ENCODE measurements around the gene RPS6KA2. TPM values are rescaled to one million over a fixed set of nuclear protein-coding genes. Genes with fewer than 3 reads are reported as not detected.

RPS6KA2 gene
- total and polyA plus RNA-seq, 2 donors (not counting 1 experiment from before 2014, with no cell fraction given) = 2.2 to 16.0 TPM

DNA sequence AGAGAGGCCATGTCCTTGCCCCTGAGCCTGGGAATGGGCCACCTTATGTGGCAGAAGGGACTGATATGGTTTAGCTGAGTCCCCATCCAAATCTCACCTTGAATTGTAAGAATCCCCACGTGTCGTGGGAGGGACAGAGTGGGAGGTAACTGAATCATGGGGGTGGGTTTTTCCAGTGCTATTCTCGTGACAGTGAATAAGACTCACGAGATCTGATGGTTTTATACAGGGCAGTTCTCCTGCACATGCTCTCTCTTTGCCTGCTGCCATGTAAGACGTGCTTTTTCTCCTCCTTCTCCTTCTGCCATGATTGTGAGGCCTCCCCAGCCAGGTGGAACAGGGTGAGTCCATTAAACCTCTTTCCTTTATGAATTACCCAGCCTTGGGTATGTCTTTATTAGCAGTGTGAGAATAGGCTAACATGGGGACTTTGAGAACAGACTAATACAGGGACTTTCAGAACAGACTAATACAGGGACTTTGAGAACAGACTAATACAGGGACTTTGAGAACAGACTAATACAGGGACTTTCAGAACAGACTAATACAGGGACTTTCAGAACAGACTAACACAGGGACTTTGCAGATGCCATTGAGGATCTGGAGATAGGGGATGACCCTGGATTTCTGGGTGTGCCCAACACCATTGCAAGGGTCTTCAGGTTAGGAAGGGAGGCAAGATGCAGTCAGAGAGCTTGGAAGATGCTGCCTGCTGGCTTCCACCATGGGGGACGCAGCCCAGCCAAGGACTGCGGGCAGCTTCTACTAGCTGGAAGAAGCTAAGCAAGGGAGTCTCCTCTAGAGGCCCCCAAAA lies 127.5 kb downstream of the RPS6KA2 start:
- ChIA-PET CTCF (no interaction called here), POLR2A (no interaction called here)
- no peak overlapping the region for H3K9ac ChIP-seq (ENCODE audit: low read length)
- no peak overlapping the region for H3K27ac Mint-ChIP-seq
- no peak overlapping the region for H3K4me3 ChIP-seq (ENCODE audit: control extremely low read depth in 1 of 5, extremely low read depth in 1 of 5, insufficient read depth in 1 of 5, low read depth in 2 of 5, low read length in 4 of 5)
- H3K27ac ChIP-seq (ENCODE audit: low read length in 2 of 2) = no peak overlapping the region
- 100% methylated on average over 2 of the region's 7 CpGs for WGBS (ENCODE audit: insufficient coverage)
- peaks cover 0 to 13% (median 0%) of the 10 kb centered on the region in 3 donors for H3K9me3 ChIP-seq (ENCODE audit: control extremely low read depth in 1 of 3, control insufficient read depth in 2 of 3, insufficient read depth in 1 of 3, low read length in 2 of 3)
- H3K27me3 Mint-ChIP-seq = no peaks in the 10 kb centered on the region
- H3K27me3 ChIP-seq (replicated peaks in 1 of 4; ENCODE audit: control extremely low read depth in 1 of 4, control insufficient read depth in 3 of 4, insufficient read depth in 4 of 4, low read length in 3 of 4) = no peaks in the 10 kb centered on the region
- no peaks in the 10 kb centered on the region for H3K9me3 Mint-ChIP-seq (ENCODE audit: insufficient read depth)
- H3K4me3 Mint-ChIP-seq = no peak overlapping the region
- no peak for DNase-seq
- no peaks in the 10 kb centered on the region for H3K36me3 ChIP-seq (replicated peaks in 1 of 2; ENCODE audit: control extremely low read depth in 1 of 2, control insufficient read depth in 1 of 2, extremely low read depth in 1 of 2, insufficient read depth in 2 of 2, low read length in 1 of 2)
- H3K79me2 ChIP-seq (ENCODE audit: control insufficient read depth, insufficient read depth, low read length) = no peaks in the 10 kb centered on the region
- intact Hi-C loops (cut with micrococcal nuclease) = no loop called here
- no peak overlapping the region for H3K4me2 ChIP-seq (replicated peaks; ENCODE audit: low read depth, low read length, poor library complexity, severe bottlenecking)
- no peak overlapping the region for H2AFZ ChIP-seq (ENCODE audit: insufficient read depth, low read depth, low read length, poor library complexity, severe bottlenecking)
- H3K4me1 Mint-ChIP-seq = peaks cover 2% of the 10 kb centered on the region
- TF ChIP-seq, protein P1, sequence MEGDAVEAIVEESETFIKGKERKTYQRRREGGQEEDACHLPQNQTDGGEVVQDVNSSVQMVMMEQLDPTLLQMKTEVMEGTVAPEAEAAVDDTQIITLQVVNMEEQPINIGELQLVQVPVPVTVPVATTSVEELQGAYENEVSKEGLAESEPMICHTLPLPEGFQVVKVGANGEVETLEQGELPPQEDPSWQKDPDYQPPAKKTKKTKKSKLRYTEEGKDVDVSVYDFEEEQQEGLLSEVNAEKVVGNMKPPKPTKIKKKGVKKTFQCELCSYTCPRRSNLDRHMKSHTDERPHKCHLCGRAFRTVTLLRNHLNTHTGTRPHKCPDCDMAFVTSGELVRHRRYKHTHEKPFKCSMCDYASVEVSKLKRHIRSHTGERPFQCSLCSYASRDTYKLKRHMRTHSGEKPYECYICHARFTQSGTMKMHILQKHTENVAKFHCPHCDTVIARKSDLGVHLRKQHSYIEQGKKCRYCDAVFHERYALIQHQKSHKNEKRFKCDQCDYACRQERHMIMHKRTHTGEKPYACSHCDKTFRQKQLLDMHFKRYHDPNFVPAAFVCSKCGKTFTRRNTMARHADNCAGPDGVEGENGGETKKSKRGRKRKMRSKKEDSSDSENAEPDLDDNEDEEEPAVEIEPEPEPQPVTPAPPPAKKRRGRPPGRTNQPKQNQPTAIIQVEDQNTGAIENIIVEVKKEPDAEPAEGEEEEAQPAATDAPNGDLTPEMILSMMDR (IDR thresholded peaks at IDR 0.05) = no peak
- TF ChIP-seq EZH2 (IDR thresholded peaks at IDR 0.05; ENCODE audit: borderline replicate concordance, insufficient read depth, low read depth, low read length, poor library complexity, severe bottlenecking) = no peak
- no peak for ATAC-seq (ENCODE audit: low read depth)
- H4K20me1 ChIP-seq (ENCODE audit: control insufficient read depth, insufficient read depth, low read length, poor library complexity, severe bottlenecking) = no peaks in the 10 kb centered on the region
- H3K4me1 ChIP-seq (ENCODE audit: control insufficient read depth in 2 of 2, insufficient read depth in 2 of 2, low read length in 2 of 2) = no peaks in the 10 kb centered on the region

DNA sequence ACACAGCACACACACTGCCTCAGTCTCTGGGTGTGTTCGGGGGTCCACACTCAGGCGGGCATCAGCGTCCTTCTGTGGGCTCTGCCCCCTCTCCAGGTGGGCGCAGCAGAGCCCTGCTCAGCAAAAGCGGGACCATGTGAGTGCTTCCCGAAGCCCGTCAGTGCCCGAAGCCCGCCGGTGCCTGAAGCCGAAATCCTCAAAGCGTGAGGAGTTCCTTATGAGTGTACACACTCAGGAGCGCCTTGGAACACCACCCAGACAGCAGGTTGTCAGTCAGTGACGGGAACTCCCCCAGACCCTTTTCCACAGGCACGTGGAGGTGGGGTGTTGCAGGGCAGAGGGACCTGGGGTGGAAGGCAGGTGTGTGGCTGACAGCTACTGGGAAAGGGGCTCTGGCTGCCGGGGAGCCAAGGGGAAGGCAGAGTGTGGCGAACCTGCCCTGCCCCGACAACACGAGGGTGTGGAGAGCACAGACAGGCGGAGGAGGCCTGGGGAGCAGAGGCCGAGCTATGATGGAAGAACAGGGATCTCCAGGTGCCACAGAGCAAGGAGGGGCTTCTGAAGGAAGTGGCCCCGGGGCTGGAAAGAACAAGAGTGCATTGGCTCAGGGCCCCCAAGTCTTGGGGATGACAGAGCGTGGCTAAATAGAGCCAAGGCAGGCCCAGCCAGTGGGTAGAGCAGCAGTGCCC lies 128.2 kb downstream of the RPS6KA2 start:
- no peaks in the 10 kb centered on the region for H3K9me3 Mint-ChIP-seq (ENCODE audit: insufficient read depth)
- TF ChIP-seq, protein P1 (IDR thresholded peaks at IDR 0.05) = no peak
- TF ChIP-seq EZH2 (IDR thresholded peaks at IDR 0.05; ENCODE audit: borderline replicate concordance, insufficient read depth, low read depth, low read length, poor library complexity, severe bottlenecking) = no peak
- ATAC-seq (ENCODE audit: low read depth) = no peak
- H4K20me1 ChIP-seq (ENCODE audit: control insufficient read depth, insufficient read depth, low read length, poor library complexity, severe bottlenecking) = no peaks in the 10 kb centered on the region
- WGBS (ENCODE audit: insufficient coverage) = 98% methylated on average over 21 of the region's 23 CpGs
- no peaks in the 10 kb centered on the region for H3K27me3 Mint-ChIP-seq
- no peaks in the 10 kb centered on the region for H3K27me3 ChIP-seq (replicated peaks in 1 of 4; ENCODE audit: control extremely low read depth in 1 of 4, control insufficient read depth in 3 of 4, insufficient read depth in 4 of 4, low read length in 3 of 4)
- no peak overlapping the region for H2AFZ ChIP-seq (ENCODE audit: insufficient read depth, low read depth, low read length, poor library complexity, severe bottlenecking)
- ChIA-PET POLR2A (no interaction called here), CTCF (no interaction called here)
- intact Hi-C loops (cut with micrococcal nuclease) = no loop called here
- H3K4me1 ChIP-seq (ENCODE audit: control insufficient read depth in 2 of 2, insufficient read depth in 2 of 2, low read length in 2 of 2) = no peaks in the 10 kb centered on the region
- H3K27ac ChIP-seq (ENCODE audit: low read length in 2 of 2) = no peak overlapping the region
- H3K4me2 ChIP-seq (replicated peaks; ENCODE audit: low read depth, low read length, poor library complexity, severe bottlenecking) = no peak overlapping the region
- DNase-seq = no peak
- H3K27ac Mint-ChIP-seq = no peak overlapping the region
- no peaks in the 10 kb centered on the region for H3K79me2 ChIP-seq (ENCODE audit: control insufficient read depth, insufficient read depth, low read length)
- no peak overlapping the region for H3K9ac ChIP-seq (ENCODE audit: low read length)
- H3K4me3 Mint-ChIP-seq = no peak overlapping the region
- H3K36me3 ChIP-seq (replicated peaks in 1 of 2; ENCODE audit: control extremely low read depth in 1 of 2, control insufficient read depth in 1 of 2, extremely low read depth in 1 of 2, insufficient read depth in 2 of 2, low read length in 1 of 2) = no peaks in the 10 kb centered on the region
- H3K9me3 ChIP-seq (ENCODE audit: control extremely low read depth in 1 of 3, control insufficient read depth in 2 of 3, insufficient read depth in 1 of 3, low read length in 2 of 3) = peaks cover 0 to 13% (median 0%) of the 10 kb centered on the region in 3 donors
- H3K4me1 Mint-ChIP-seq = peaks cover under 1% of the 10 kb centered on the region
- H3K4me3 ChIP-seq (ENCODE audit: control extremely low read depth in 1 of 5, extremely low read depth in 1 of 5, insufficient read depth in 1 of 5, low read depth in 2 of 5, low read length in 4 of 5) = no peak overlapping the region

Measured in B cell (primary cell).